ENCODE measurements around the gene CD79A.

The CD79A gene

DNA sequence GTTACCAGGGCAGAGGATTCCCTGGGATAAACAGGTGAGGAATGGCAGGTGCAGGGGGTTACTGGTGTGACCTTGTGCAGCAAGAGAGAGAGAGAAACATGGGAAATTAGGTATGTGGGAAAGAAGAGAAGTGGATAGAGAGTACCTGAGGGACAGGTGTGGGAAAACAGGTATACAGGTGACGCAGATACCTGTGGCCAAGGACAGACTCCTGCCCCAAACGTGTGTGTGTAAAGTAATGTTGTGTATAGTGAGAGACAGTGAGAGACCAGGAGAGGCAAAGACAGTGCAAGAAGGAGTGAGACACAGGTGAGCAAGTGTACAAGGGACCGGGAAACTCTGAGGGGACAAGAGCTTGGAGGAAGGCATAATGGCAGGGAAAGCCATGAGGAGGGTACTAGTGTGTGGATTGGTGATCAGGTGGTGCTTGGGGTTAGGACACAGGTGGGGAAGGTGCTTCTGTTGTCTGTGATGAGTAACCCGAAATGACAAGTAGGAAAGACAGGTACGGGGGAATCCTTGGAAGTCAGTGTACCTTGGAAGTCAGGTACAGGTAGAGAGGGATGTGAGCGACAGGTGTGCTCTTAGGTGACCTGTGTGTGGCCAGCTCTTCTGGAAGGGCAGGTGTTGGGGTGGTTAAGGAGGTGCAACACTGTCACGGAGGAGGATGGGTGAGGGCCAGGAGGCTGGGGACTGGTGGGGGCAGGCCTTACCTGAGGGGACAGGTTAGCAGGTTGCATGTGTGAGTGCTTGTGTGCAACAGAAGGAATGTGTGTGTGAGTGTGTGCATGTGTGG, 48.3 kb downstream of the CD79A start:
- DNase-seq (ENCODE audit: low read depth) = no peak
- no peak overlapping the region for H3K4me3 ChIP-seq (ENCODE audit: control insufficient read depth, low read depth, low read length)
- TF ChIP-seq, protein P1, sequence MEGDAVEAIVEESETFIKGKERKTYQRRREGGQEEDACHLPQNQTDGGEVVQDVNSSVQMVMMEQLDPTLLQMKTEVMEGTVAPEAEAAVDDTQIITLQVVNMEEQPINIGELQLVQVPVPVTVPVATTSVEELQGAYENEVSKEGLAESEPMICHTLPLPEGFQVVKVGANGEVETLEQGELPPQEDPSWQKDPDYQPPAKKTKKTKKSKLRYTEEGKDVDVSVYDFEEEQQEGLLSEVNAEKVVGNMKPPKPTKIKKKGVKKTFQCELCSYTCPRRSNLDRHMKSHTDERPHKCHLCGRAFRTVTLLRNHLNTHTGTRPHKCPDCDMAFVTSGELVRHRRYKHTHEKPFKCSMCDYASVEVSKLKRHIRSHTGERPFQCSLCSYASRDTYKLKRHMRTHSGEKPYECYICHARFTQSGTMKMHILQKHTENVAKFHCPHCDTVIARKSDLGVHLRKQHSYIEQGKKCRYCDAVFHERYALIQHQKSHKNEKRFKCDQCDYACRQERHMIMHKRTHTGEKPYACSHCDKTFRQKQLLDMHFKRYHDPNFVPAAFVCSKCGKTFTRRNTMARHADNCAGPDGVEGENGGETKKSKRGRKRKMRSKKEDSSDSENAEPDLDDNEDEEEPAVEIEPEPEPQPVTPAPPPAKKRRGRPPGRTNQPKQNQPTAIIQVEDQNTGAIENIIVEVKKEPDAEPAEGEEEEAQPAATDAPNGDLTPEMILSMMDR (conservative IDR thresholded peaks at IDR 0.05; ENCODE audit: control insufficient read depth, insufficient read depth, low read depth, low read length) = no peak

GRCh38 chr19:41926028-41926762, 49.1 kb downstream of the CD79A start:
- no peak for DNase-seq (ENCODE audit: low read depth)
- TF ChIP-seq, protein P1 (conservative IDR thresholded peaks at IDR 0.05; ENCODE audit: control insufficient read depth, insufficient read depth, low read depth, low read length) = no peak
- H3K4me3 ChIP-seq (ENCODE audit: control insufficient read depth, low read depth, low read length) = no peak overlapping the region

GRCh38 chr19:41926763-41927496, 49.9 kb downstream of the CD79A start:
- no peak for DNase-seq (ENCODE audit: low read depth)
- TF ChIP-seq, protein P1 (conservative IDR thresholded peaks at IDR 0.05; ENCODE audit: control insufficient read depth, insufficient read depth, low read depth, low read length) = no peak
- no peak overlapping the region for H3K4me3 ChIP-seq (ENCODE audit: control insufficient read depth, low read depth, low read length)

DNA sequence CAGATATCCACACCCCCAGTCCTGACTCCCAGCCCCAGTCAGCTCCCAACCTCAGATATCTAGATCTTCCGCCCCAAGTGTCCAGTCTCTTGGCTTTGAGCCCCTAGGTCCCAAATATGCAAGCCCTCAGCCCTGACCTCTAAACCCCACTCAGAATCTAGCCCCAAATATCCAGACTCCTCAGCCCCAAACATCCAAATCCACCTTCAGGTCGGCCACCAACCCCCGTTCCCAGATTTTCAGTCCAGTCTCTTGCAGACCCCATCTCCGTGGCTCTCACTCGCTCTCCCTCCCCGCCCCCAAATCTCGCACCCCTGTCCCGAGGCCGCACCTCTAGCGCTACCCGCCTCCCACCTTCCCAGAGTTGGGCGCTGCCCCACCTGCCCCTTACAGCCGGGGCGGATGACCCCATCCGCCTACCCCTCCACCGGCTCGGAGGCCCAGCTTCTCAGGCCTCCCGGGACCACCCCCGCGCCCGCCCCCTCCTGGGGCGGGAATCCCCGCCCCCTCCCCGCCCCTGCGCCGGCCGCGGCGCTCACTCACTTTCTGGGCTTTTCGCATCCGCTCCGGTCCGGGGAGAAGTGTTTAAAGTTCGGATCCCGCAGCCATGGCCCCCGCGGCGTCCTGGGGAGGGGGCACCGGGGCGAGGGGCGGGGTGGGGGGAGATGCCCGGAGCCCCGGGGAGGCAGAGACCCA, 50.6 kb downstream of the CD79A start:
- TF ChIP-seq, protein P1 (conservative IDR thresholded peaks at IDR 0.05; ENCODE audit: control insufficient read depth, insufficient read depth, low read depth, low read length) = no peak
- DNase-seq (ENCODE audit: low read depth) = no peak
- peak overlapping the region; percentile 28 for H3K4me3 ChIP-seq (ENCODE audit: control insufficient read depth, low read depth, low read length)

- TF ChIP-seq, protein P1 (conservative IDR thresholded peaks at IDR 0.05; ENCODE audit: control insufficient read depth, insufficient read depth, low read depth, low read length) = no peak
- DNase-seq (ENCODE audit: low read depth) = no peak
- peak within 1 kb of the TSS; percentile 28 for H3K4me3 ChIP-seq (ENCODE audit: control insufficient read depth, low read depth, low read length)
Observed at GRCh38 chr19:41928221-41928683, 51.2 kb downstream of the CD79A start, which contains the start of gene ERFL. Gene ERFL (minus strand): TSS chr19:41928449. CDS start chr19:41912919, 15,530 bp downstream.

Measured in fibroblast of mammary gland (primary cell).